CD4-positive, alpha-beta T cell treated with Interleukin-17A for 1 hour (primary cell): ENCODE measurements around the gene FANCC.
A peak's percentile ranks its signal among the peaks of the same experiment; 100 is the strongest.

ENCODE experiments used
- DNase-seq: peaks from one replicate; pipeline ENCODE4 v3.0.0-alpha.2; 2020

The FANCC gene

DNA sequence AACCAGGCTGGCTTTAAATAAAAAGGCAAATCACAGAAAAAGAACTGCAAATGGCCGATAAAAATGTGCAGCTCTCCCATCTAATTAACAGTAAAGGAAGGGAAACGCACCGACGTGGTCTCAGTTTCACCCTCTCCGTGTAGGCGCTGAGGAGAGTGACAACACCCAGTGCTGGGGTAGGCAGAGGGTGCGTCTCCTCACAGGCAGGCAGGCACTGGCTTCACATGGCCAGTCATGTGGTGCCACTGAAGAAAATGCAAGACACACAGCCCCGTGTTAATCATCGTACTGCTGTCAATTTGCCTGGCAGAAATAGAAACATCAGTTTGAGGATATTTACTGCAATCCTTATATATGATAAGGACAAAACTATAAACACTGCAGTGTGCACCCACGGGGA lies 178.4 kb downstream of the FANCC start:
- DNase-seq, result no peak

DNA sequence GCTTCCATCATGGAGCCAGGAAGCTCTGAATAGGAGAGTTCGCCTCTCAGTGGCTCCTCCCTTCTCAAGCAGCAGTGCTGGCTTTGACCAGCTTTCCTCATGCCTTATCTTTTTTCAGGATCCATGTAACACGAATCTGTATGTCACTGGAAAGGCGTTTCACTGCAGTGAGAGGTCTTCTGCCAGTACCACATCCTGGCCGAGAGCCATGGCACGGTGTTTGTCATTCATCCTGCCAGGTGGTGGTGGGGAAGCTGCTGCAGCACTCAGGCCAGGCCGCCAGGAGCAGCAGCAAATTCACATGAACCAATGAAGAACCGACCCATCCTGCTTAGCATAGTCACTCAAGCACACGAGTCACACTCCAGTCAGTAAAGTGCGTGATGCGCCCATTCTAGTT lies 179.0 kb downstream of the FANCC start:
- no peak for DNase-seq

- DNase-seq, result no peak
Measured at GRCh38 chr9:95137587-95138145, 179.8 kb downstream of the FANCC start.

DNA sequence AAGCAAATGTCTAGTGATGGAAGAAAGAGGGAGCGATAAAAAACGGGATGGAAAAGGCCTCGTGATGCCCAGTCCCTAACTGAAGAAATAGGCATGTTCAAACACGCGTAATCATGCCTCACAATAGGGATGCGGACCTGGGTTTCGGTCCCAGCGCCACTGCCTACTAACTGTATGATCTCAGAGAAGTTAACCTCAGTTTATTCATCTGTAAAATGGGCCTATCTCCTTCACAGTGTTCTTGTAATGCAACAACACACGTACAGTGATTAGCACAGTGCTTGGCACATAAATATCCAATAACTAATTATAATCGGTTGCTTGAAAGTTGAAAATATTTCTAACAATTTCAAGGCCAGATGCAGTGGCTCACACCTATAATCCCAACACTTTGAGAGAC lies 181.8 kb downstream of the FANCC start:
- DNase-seq, result no peak

DNA sequence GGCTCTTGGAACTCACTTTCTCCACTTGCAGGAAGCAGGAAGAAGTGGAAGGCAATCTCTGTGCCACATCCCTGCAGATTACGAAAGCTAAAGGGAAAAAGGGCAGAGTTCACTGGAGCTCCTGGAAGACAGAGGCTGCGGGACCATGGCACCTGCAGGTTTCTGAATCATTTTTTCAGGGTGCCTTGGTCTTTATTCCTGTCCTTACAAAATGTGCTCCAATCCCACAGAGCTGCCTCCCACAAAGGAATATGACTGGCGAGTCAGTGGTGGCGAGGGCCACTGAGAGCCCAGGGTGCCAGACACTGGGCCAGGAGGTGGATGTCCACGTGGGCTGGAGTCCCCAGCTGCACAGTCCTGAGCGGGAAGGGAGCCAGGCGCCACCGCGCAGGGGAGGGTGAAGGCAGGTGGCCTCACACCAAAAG lies 183.0 kb downstream of the FANCC start:
- DNase-seq, result no peak

- DNase-seq, result no peak
Measured at GRCh38 chr9:95133325-95133705, 184.2 kb downstream of the FANCC start.

DNA sequence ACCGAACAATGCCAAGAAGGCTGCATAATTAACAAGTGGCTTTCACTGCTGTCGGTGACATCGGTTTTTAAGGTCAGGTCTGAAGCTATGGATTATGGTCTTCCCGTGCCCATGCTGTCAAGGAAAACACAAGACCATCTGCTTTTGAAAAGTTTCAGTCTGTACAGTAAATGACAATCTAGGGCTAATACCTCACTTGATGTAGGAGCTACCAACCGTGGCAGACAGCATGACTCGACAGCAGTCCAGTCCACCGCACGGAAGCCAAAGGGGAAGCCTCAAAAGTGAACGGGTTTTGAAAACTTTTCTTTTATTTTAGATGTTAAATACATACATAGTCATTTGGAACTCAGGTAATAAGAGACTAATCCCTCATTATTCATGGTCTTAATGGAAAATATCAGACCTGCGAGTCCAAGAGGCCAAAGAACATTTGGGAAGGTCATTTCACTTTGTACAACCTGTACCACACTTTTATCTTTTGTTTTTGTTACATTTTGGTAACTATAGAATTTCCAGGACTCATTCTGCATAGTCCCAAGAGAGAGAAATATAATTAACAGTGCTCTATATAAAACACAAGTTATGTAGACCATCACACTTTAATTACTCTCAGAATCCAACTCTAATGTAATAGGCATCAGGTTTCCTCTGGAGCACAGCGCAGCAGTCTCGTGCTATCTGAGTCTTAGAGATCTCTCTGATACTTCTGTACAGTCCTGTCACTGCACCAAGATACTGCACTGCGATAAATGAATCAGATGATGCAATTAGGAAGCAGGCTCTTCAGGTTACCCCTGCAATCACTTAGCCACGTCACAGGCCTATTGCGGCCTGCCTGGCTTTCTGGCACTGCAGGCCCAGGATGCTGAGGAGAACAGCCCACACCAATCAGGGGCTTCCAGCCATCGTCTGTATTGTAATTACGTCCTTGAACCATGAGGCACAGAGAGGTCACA lies 184.9 kb downstream of the FANCC start:
- no peak for DNase-seq

- peak; percentile 43 for DNase-seq
Measured at GRCh38 chr9:95131023-95131943, 186.2 kb downstream of the FANCC start.

DNA sequence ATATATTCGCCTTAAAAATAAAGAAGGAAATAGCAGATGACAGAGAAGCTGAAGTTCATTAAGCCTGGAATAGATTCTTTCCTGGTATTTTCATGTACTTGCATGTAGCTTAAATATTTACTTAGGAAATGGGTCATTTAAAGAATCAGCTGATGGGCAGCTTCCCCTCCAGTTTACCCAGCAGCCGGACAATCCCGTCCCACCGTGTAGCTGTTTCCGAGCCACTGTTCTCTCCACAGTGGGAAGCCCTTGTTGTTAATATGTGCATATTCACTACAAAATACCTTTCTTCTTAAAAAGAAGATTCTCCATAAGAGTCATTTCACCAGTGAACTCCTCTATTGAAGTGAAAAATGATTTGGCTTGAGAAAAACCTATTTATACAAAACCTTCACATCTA lies 187.0 kb downstream of the FANCC start:
- DNase-seq, result no peak

DNA sequence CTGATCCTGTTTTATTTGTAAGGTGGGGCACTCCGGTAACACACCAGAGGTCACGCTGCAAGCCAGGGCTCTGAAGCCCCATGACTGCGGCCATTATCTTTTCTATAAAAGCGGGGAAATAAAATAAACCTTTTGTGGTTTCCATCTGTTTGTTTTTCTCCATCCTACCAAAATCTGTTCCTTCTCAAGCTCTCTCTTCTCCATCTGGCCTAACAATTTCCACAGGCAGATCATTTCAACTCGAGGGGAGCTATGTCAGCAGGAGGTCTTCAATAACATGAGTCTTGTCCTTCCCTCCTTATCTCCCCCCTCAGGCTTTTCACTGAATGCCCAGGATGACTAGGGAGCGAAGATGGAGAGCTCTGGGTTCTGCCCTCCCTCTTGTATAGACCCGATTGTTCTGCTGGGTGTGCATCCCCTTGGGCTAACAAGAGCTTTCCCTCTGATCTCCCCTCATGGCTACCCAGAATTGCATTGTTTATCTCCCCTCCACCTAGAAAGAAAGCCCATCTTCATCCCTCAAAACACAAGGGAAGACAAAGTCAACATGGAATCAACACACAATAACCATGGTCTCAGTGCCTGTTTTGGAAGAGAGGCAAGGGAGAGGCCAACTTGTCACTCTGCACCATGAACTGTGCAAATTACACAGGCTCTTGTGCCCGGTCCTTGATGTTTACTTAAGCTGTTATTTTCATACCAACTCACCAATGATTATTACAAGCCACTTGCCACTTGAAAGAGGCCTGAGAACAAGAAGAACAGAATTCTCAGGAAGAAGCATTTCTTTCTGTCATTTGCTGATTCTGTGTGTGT lies 187.8 kb downstream of the FANCC start:
- DNase-seq, result no peak

GRCh38 chr9:95128177-95128524 lies 189.4 kb downstream of the FANCC start:
- no peak for DNase-seq

DNA sequence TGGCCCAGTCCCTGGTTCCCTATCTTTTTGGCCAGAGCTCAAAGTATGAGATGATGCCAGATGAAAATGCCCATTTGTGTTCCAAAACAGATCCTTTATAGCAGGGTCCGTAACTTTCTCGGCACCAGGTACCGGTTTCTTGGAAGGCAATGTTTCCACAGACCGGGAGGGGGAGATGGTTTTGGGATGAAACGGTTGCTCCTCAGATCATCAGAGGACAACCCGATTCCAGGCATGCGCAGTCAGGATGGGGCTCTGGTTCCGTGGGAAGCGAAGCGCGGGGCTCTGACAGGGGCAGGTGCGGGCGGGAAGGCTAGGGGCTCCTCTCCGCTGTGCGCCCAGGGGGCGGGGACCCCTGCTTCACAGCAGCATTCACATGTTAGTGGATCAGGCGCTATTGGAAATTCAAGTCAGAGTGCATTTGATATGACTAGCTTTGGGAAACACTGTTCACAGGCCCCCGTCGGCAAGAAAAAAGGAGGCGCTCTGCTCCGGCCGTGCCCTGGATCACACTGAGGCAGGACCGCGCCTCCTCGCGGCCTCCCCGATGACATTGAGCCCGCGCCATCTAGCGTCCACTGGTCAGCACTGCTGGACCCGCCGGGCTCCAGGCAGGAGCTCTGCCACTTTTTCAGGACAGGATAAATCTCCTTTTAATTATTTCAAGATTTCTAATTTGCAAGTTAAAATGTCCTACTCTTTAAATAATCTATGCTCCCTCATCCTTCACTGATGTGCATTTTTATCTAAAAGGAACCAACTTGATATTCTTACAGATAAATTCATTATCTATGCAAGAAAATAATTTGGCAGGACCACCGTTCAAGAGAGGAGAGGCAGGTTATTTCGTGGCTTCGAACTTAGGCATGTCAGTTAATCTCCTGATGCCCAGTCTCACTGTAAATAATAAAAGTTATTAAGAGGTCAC lies 190.0 kb downstream of the FANCC start:
- peak; percentile 64 for DNase-seq

- no peak for DNase-seq
Measured at GRCh38 chr9:95126739-95127138, 190.8 kb downstream of the FANCC start.

GRCh38 chr9:95125652-95126051 lies 191.9 kb downstream of the FANCC start:
- no peak for DNase-seq

GRCh38 chr9:95124582-95125367 lies 192.7 kb downstream of the FANCC start:
- DNase-seq, result no peak

DNA sequence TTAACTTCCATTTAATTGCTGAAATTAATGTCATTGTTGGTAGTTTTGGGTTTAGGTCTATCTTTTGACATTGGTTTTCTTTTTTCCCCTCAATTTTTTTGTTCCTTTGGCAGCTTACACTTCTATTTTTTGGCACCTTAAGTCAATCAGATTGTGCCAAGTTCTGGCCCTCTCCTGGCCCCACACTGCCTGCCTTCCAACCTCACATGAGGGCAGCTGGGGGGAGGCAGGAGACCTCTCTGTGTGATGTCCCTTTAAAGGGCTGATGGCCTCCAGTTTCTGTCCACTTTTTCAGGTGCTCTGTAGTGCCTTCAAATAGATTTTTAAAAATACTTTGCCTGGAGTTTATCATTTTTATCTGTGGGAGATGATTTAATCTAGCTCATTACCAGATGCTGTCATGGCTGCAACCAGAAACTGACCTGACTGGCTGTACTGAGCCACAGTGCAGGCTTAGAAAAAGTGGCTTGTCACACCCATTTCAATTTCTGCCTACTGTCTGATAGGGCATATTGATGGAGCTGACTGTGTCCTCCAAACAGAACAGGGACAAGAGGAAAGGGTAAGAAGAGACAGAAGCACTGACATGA lies 196.6 kb downstream of the FANCC start:
- DNase-seq, result no peak

DNA sequence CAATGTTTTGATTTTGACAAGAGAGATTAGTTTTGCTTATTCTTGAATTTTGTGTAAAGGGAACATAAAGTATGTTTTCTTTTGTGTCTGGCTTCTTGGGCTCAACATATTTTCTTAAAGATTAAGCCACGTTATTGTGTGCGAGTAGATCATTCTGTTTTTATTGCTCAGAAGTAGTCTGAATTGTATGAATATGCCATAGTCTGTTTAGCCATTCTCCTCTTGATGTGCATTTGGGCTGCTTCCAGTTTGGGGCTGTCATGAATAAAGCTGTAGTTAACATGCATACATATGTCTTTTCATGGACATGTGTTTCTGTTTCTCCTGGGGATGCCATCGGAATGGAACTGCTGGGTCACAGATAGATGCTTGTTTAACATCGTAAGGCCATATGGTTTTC lies 198.9 kb downstream of the FANCC start:
- DNase-seq, result no peak

- no peak for DNase-seq
Measured at GRCh38 chr9:95116808-95117204, 200.7 kb downstream of the FANCC start.

GRCh38 chr9:95116002-95116807 lies 201.3 kb downstream of the FANCC start:
- no peak for DNase-seq
